Smooth muscle cell (in vitro differentiated cells): ENCODE measurements around the gene PDIA5. TPM values are rescaled to one million over a fixed set of nuclear protein-coding genes. Genes with fewer than 3 reads are reported as not detected.

Experiments
- DNase-seq: peaks from one replicate; lab custom pipeline; 2025; ENCODE audit not compliant: unreplicated experiment; lab: John Stamatoyannopoulos, UW
- H2AFZ ChIP-seq: fragments of 200-600 bp; sonication (generic); 2 replicates; pipeline ENCODE4 v1.6.0; 2016; ENCODE audit warnings: antibody characterized with exemption, low read depth, mild to moderate bottlenecking
- H3F3A ChIP-seq: fragments of 200-600 bp; sonication (generic); 2 replicates; pipeline ENCODE4 v1.6.0; 2017; ENCODE audit warnings: antibody characterized with exemption, low read depth
- H3K27ac ChIP-seq: fragments of 200-600 bp; sonication (generic); 2 replicates; pipeline ENCODE4 v1.5.1; 2016; ENCODE audit warnings: low read depth, mild to moderate bottlenecking
- H3K27me3 ChIP-seq: fragments of 200-600 bp; sonication (generic); 2 replicates; pipeline ENCODE4 v1.6.1; 2016; ENCODE audit warnings: low read depth, mild to moderate bottlenecking
- H3K36me3 ChIP-seq: fragments of 200-600 bp; sonication (generic); 2 replicates; pipeline ENCODE4 v1.5.1; 2016; ENCODE audit warnings: low read depth
- H3K4me1 ChIP-seq: fragments of 200-600 bp; sonication (generic); 2 replicates; pipeline ENCODE4 v1.5.1; 2016; ENCODE audit warnings: low read depth
- H3K4me2 ChIP-seq: fragments of 200-600 bp; sonication (generic); 2 replicates; pipeline ENCODE4 v1.6.0; 2016; ENCODE audit warnings: mild to moderate bottlenecking
- H3K4me3 ChIP-seq: fragments of 200-600 bp; sonication (generic); 2 replicates; pipeline ENCODE4 v1.5.1; 2016; ENCODE audit warnings: mild to moderate bottlenecking
- H3K79me2 ChIP-seq: fragments of 200-600 bp; sonication (generic); 2 replicates; pipeline ENCODE4 v1.6.0; 2016; ENCODE audit warnings: low read depth, mild to moderate bottlenecking
- H3K9ac ChIP-seq: fragments of 200-600 bp; sonication (generic); 2 replicates; pipeline ENCODE4 v1.6.0; 2016; ENCODE audit warnings: low read depth
- H3K9me3 ChIP-seq: fragments of 200-600 bp; sonication (generic); replicated peaks from 2 replicates; pipeline ENCODE4 v1.5.1; 2016; ENCODE audit warnings: low read depth
- H4K20me1 ChIP-seq: fragments of 200-600 bp; sonication (generic); 2 replicates; pipeline ENCODE4 v1.6.0; 2016; ENCODE audit warnings: low read depth
- CTCF ChIP-seq: fragments of 200-600 bp; sonication (generic); IDR thresholded peaks from 2 replicates; pipeline ENCODE4 v1.5.1; 2017; ENCODE audit warnings: borderline replicate concordance, mild to moderate bottlenecking, antibody characterized with exemption; ENCODE audit not compliant: insufficient read depth, poor library complexity, severe bottlenecking
- WGBS: methylation state at CpG from one replicate; pipeline ENCODE4 v1.1.7; 2016; ENCODE audit warnings: low lambda C conversion rate; 5-methylcytosine and 5-hydroxymethylcytosine counted together
- polyA plus RNA-seq: library from polyadenylated mRNA; unstranded; fragments of >200 nt; fragmentation: Nextera tagmentation; extraction: Ambion mirVana; gene quantifications from 2 replicates; pipeline ENCODE4 v1.2.1, GENCODE V29; 2016
- total RNA-seq: library from RNA; depleted of rRNA; stranded (reverse); fragments of >200 nt; gene quantifications from 2 replicates; pipeline ENCODE4 v1.2.3, GENCODE V29; 2014

The PDIA5 gene
- total and polyA plus RNA-seq, 2 experiments from 2014 or later = 65.4 to 102 TPM

GRCh38 chr3:123105201-123106189 lies 38.7 kb downstream of the PDIA5 start:
- peaks cover 9% of the 10 kb centered on the region for H3K36me3 ChIP-seq
- 80% methylated on average over 12 of the region's 12 CpGs for WGBS

GRCh38 chr3:123110282-123110975 lies 43.6 kb downstream of the PDIA5 start:
- no peak overlapping the region for H3K27ac ChIP-seq
- H3K9me3 ChIP-seq = no peaks in the 10 kb centered on the region
- no peaks in the 10 kb centered on the region for H3K27me3 ChIP-seq
- 77% methylated on average over 19 of the region's 19 CpGs for WGBS
- H2AFZ ChIP-seq = no peak overlapping the region
- H3K4me2 ChIP-seq = no peak overlapping the region
- peaks cover 58% of the 10 kb centered on the region for H4K20me1 ChIP-seq
- no peak for DNase-seq
- no peak for TF ChIP-seq CTCF
- no peak overlapping the region for H3K9ac ChIP-seq
- H3K4me1 ChIP-seq = peaks cover 12% of the 10 kb centered on the region
- H3K36me3 ChIP-seq = peaks cover 9% of the 10 kb centered on the region
- no peaks in the 10 kb centered on the region for H3F3A ChIP-seq
- H3K79me2 ChIP-seq = no peaks in the 10 kb centered on the region
- H3K4me3 ChIP-seq = no peak overlapping the region

More at GRCh38 chr3:123105201-123106189, 38.7 kb downstream of the PDIA5 start:
- Histone ChIP-seq H3K27me3 (no peaks in the 10 kb centered on the region), H3K4me3 (no peak overlapping the region), H4K20me1 (peaks cover 71% of the 10 kb centered on the region), H3K9ac (peak overlapping the region; percentile 48), H3K27ac (peak overlapping the region; percentile 88), H3F3A (no peaks in the 10 kb centered on the region), H3K79me2 (no peaks in the 10 kb centered on the region), H3K4me2 (peak overlapping the region; percentile 23), H2AFZ (no peak overlapping the region), H3K4me1 (peaks cover 19% of the 10 kb centered on the region), H3K9me3 (no peaks in the 10 kb centered on the region)
- no peak for TF ChIP-seq CTCF
- DNase-seq = no peak

GRCh38 chr3:123110976-123111615 lies 44.3 kb downstream of the PDIA5 start:
- Histone ChIP-seq H3K4me3 (no peak overlapping the region), H3K27me3 (no peaks in the 10 kb centered on the region), H3K4me2 (no peak overlapping the region), H3K9me3 (no peaks in the 10 kb centered on the region), H3K4me1 (peaks cover 12% of the 10 kb centered on the region), H3K79me2 (no peaks in the 10 kb centered on the region), H3F3A (no peaks in the 10 kb centered on the region), H4K20me1 (peaks cover 54% of the 10 kb centered on the region), H3K9ac (no peak overlapping the region), H3K36me3 (peaks cover 9% of the 10 kb centered on the region), H3K27ac (no peak overlapping the region), H2AFZ (no peak overlapping the region)
- WGBS = 98% methylated on average over 11 of the region's 11 CpGs
- no peak for DNase-seq
- no peak for TF ChIP-seq CTCF
